ENCODE results near the gene DGKH.

The DGKH gene

GRCh38 chr13:42275506-42275905, 227.1 kb downstream of the DGKH start:
- no peak for TF ChIP-seq CTCF (conservative IDR thresholded peaks at IDR 0.05; ENCODE audit: low read length)
- DNase-seq (ENCODE audit: low read depth), result no peak
- no peak overlapping the region for H3K4me3 ChIP-seq (ENCODE audit: low read length)

DNA sequence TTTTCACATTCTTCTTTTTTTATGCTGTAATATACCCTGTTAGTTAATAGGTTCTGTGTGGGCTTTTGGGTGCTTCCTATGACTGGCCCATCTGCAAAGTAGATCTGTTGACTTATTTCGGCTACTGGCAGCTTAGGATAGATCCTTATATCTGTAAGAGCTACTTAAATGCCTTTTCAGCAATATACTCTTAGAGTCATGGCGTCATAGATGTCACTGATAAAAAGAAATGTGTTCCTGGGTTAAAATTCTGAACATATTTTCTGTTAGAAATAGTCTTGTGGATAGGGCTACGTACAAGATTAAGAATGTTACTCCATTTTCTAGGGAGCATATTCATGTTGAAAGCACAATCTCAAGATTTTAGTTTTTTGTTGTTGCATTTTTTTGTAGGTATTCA, 228.2 kb downstream of the DGKH start:
- peak; percentile 20 for DNase-seq (ENCODE audit: low read depth)
- no peak overlapping the region for H3K4me3 ChIP-seq (ENCODE audit: low read length)
- no peak for TF ChIP-seq CTCF (conservative IDR thresholded peaks at IDR 0.05; ENCODE audit: low read length)

GRCh38 chr13:42277618-42278276, 229.3 kb downstream of the DGKH start:
- TF ChIP-seq CTCF (conservative IDR thresholded peaks at IDR 0.05; ENCODE audit: low read length), result no peak
- H3K4me3 ChIP-seq (ENCODE audit: low read length), result no peak overlapping the region
- DNase-seq (ENCODE audit: low read depth), result no peak

GRCh38 chr13:42279080-42279479, 230.6 kb downstream of the DGKH start:
- DNase-seq (ENCODE audit: low read depth), result no peak
- no peak overlapping the region for H3K4me3 ChIP-seq (ENCODE audit: low read length)
- no peak for TF ChIP-seq CTCF (conservative IDR thresholded peaks at IDR 0.05; ENCODE audit: low read length)

GRCh38 chr13:42279986-42280385, 231.5 kb downstream of the DGKH start:
- DNase-seq (ENCODE audit: low read depth), result no peak
- H3K4me3 ChIP-seq (ENCODE audit: low read length), result no peak overlapping the region
- TF ChIP-seq CTCF (conservative IDR thresholded peaks at IDR 0.05; ENCODE audit: low read length), result no peak

GRCh38 chr13:42280537-42280936, 232.1 kb downstream of the DGKH start:
- H3K4me3 ChIP-seq (ENCODE audit: low read length), result no peak overlapping the region
- no peak for TF ChIP-seq CTCF (conservative IDR thresholded peaks at IDR 0.05; ENCODE audit: low read length)
- no peak for DNase-seq (ENCODE audit: low read depth)

GRCh38 chr13:42283574-42283973, 235.1 kb downstream of the DGKH start:
- no peak for DNase-seq (ENCODE audit: low read depth)
- no peak overlapping the region for H3K4me3 ChIP-seq (ENCODE audit: low read length)
- no peak for TF ChIP-seq CTCF (conservative IDR thresholded peaks at IDR 0.05; ENCODE audit: low read length)
